SU-DHL-6 (cell line): ENCODE measurements around the gene PDE1C.

Experiments used
- H2AFZ ChIP-seq: fragments of 200-600 bp; sonication (generic); 2 replicates; pipeline ENCODE4 v1.6.1; 2014; ENCODE audit warnings: low read depth, mild to moderate bottlenecking, moderate library complexity, mixed read lengths, antibody characterized with exemption, low read length; ENCODE audit not compliant: severe bottlenecking
- H3F3A ChIP-seq: fragments of 200-600 bp; shearing (Covaris generic); 2 replicates; pipeline ENCODE4 v1.6.0; 2016; ENCODE audit warnings: antibody characterized with exemption, mild to moderate bottlenecking; ENCODE audit not compliant: insufficient read depth
- H3K27ac ChIP-seq: fragments of 200-600 bp; sonication (generic); 2 replicates; pipeline ENCODE4 v1.5.1; 2016; ENCODE audit warnings: low read depth, mild to moderate bottlenecking, low read length, moderate library complexity, mixed read lengths
- H3K27me3 ChIP-seq: fragments of 200-600 bp; sonication (generic), shearing (Covaris generic); 2 replicates; pipeline ENCODE4 v1.6.0; 2014; ENCODE audit warnings: mild to moderate bottlenecking, low read length
- H3K36me3 ChIP-seq: fragments of 200-600 bp; sonication (generic); 2 replicates; pipeline ENCODE4 v1.6.1; 2014; ENCODE audit warnings: mild to moderate bottlenecking, low read length, mixed read lengths
- H3K4me2 ChIP-seq: fragments of 300-600, 200-600 bp; shearing (Covaris generic), sonication (generic); 2 replicates; pipeline ENCODE4 v1.6.0; 2014; ENCODE audit warnings: low read length, low read depth, mild to moderate bottlenecking; ENCODE audit not compliant: poor library complexity, severe bottlenecking
- H3K4me3 ChIP-seq: fragments of 200-600 bp; sonication (generic); 2 replicates; pipeline ENCODE4 v1.5.1; 2014; ENCODE audit warnings: antibody characterized with exemption, low read length, mild to moderate bottlenecking, mixed read lengths; ENCODE audit not compliant: insufficient read depth, poor library complexity, severe bottlenecking
- H3K79me2 ChIP-seq: fragments of 200-600 bp; sonication (generic); 2 replicates; pipeline ENCODE4 v1.6.1; 2014; ENCODE audit warnings: mild to moderate bottlenecking, low read length, moderate library complexity; ENCODE audit not compliant: insufficient read depth
- H3K9ac ChIP-seq: fragments of 200-600 bp; sonication (generic); 2 replicates; pipeline ENCODE4 v1.7.0; 2014; ENCODE audit warnings: mild to moderate bottlenecking, low read length
- H3K9me2 ChIP-seq: fragments of 200-600 bp; sonication (generic); replicated peaks from 2 replicates; pipeline ENCODE4 v1.6.1; 2014; ENCODE audit warnings: low read length; ENCODE audit not compliant: insufficient read depth
- H3K9me3 ChIP-seq: fragments of 200-600 bp; sonication (generic); 2 replicates; pipeline ENCODE4 v1.6.1; 2014; ENCODE audit warnings: low read length, mixed read lengths; ENCODE audit not compliant: insufficient read depth
- H4K20me1 ChIP-seq: fragments of 200-600 bp; sonication (generic); 2 replicates; pipeline ENCODE4 v1.6.1; 2014; ENCODE audit warnings: low read depth, mild to moderate bottlenecking, antibody characterized with exemption, low read length, moderate library complexity, mixed read lengths
- EZH2phosphoT487 ChIP-seq: fragments of 200-600 bp; sonication (generic), shearing (Covaris generic); conservative IDR thresholded peaks from 2 replicates; pipeline ENCODE4 v1.6.1; 2018; ENCODE audit warnings: mild to moderate bottlenecking, antibody characterized with exemption, low read length, moderate library complexity, mixed read lengths
- TF ChIP-seq, protein P1 (sequence below): fragments of 200-600 bp; sonication (generic); IDR thresholded peaks from one replicate; pipeline ENCODE4 v1.5.1; 2017; ENCODE audit warnings: antibody characterized with exemption, mild to moderate bottlenecking, low read length, moderate library complexity; ENCODE audit not compliant: insufficient read depth, poor library complexity, severe bottlenecking

Gene PDE1C

DNA sequence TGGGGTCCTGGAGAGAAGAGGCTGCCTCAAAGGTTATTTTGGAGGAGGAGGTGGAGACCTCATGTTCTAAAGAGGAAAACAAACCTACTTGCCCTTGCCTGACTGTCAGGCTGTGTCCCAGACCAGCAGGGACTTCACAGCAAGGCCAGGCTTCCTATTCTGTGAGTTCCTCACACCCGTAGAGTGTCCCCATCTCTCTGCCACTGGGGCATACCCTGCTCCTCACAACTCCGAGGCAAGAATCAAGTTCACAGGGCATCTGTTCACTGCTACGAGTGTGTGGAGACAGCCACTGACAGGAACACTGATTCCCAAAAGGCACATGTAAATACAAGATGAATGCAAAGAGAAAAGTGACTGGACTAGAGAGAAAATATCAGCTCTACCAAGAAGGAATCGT, 38.0 kb downstream of the PDE1C start:
- Histone ChIP-seq H3K9me2 (no peaks in the 10 kb centered on the region), H3K4me2 (no peak overlapping the region), H3K79me2 (no peaks in the 10 kb centered on the region), H3F3A (no peaks in the 10 kb centered on the region), H3K9me3 (no peaks in the 10 kb centered on the region), H3K9ac (no peak overlapping the region), H3K27ac (no peak overlapping the region), H3K27me3 (no peaks in the 10 kb centered on the region), H3K36me3 (no peaks in the 10 kb centered on the region), H2AFZ (no peak overlapping the region), H4K20me1 (no peaks in the 10 kb centered on the region), H3K4me3 (no peak overlapping the region)
- no peak for TF ChIP-seq EZH2phosphoT487
- TF ChIP-seq, protein P1, sequence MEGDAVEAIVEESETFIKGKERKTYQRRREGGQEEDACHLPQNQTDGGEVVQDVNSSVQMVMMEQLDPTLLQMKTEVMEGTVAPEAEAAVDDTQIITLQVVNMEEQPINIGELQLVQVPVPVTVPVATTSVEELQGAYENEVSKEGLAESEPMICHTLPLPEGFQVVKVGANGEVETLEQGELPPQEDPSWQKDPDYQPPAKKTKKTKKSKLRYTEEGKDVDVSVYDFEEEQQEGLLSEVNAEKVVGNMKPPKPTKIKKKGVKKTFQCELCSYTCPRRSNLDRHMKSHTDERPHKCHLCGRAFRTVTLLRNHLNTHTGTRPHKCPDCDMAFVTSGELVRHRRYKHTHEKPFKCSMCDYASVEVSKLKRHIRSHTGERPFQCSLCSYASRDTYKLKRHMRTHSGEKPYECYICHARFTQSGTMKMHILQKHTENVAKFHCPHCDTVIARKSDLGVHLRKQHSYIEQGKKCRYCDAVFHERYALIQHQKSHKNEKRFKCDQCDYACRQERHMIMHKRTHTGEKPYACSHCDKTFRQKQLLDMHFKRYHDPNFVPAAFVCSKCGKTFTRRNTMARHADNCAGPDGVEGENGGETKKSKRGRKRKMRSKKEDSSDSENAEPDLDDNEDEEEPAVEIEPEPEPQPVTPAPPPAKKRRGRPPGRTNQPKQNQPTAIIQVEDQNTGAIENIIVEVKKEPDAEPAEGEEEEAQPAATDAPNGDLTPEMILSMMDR: no peak

DNA sequence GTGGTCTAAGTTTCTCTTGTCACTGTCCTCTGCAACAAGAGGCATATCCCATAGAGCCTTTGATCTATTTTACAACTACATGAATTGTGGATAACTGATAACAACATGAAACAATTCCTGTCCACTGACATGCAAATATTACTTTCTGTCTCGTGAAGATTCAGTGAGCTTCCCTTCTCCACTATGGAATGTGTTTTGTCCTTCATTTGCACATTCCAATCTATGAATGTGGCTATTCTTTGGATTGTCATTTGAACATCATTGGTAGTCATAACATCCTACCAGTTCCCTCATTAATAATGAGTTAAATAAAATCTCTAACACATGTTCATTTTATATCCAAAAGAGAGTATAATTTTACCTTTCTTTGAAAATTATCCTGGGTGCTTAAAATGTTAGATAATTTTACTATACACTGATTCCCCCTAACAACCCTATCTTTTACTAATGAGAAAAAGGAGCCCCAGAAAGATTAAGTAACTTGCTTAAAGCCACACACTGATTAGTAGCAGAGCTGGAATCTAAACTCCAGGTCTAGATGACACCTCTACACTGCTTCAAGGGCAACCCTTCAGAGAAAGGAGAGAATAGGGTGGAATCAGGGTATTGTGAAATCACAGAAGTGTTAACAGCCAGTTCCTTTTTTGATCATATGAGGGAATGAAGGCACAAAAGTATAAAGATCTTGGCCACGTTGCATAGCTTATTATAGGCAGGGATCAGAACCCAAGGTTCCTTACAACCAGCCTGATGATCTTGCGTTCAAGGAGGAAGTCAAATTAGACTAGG, 39.1 kb downstream of the PDE1C start:
- Histone ChIP-seq H3K9ac (no peak overlapping the region), H2AFZ (no peak overlapping the region), H3F3A (no peaks in the 10 kb centered on the region), H3K27ac (no peak overlapping the region), H3K79me2 (no peaks in the 10 kb centered on the region), H3K36me3 (no peaks in the 10 kb centered on the region), H4K20me1 (no peaks in the 10 kb centered on the region), H3K9me2 (no peaks in the 10 kb centered on the region), H3K27me3 (no peaks in the 10 kb centered on the region), H3K4me3 (no peak overlapping the region), H3K4me2 (no peak overlapping the region), H3K9me3 (no peaks in the 10 kb centered on the region)
- TF ChIP-seq, protein P1: no peak
- no peak for TF ChIP-seq EZH2phosphoT487

DNA sequence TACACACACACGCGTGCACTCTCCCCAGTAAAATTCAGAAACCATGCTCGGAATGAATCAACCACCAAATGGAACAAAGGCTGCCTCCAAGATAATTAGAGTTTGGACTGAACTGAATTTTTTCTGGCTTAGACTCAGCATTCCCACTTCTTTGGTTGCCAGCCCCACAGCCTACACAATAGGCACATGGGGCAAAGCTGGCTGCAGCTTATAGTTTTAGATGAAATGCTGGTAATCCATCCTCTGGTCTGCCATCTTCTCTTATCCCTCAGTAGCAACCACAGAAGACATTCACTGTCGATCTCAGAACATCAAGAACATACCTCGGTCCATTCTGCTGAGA, 44.2 kb downstream of the PDE1C start:
- no peak overlapping the region for H3K4me3 ChIP-seq
- no peaks in the 10 kb centered on the region for H3K36me3 ChIP-seq
- no peak overlapping the region for H2AFZ ChIP-seq
- H3K4me2 ChIP-seq: no peak overlapping the region
- H3K79me2 ChIP-seq: no peaks in the 10 kb centered on the region
- H3F3A ChIP-seq: no peaks in the 10 kb centered on the region
- no peaks in the 10 kb centered on the region for H3K27me3 ChIP-seq
- H3K9ac ChIP-seq: no peak overlapping the region
- no peaks in the 10 kb centered on the region for H3K9me3 ChIP-seq
- no peaks in the 10 kb centered on the region for H4K20me1 ChIP-seq
- H3K9me2 ChIP-seq: no peaks in the 10 kb centered on the region
- TF ChIP-seq EZH2phosphoT487: no peak
- TF ChIP-seq, protein P1: no peak
- no peak overlapping the region for H3K27ac ChIP-seq
